ENCODE data around the gene MGAT4A. TPM values are rescaled to one million over a fixed set of nuclear protein-coding genes. Genes with fewer than 3 reads are reported as not detected.

The MGAT4A gene
- total and polyA plus RNA-seq, 2 of the 13 experiments (the other 11 are each of a cell fraction or from before 2014, with no cell fraction given): 47.2 to 90.9 TPM

DNA sequence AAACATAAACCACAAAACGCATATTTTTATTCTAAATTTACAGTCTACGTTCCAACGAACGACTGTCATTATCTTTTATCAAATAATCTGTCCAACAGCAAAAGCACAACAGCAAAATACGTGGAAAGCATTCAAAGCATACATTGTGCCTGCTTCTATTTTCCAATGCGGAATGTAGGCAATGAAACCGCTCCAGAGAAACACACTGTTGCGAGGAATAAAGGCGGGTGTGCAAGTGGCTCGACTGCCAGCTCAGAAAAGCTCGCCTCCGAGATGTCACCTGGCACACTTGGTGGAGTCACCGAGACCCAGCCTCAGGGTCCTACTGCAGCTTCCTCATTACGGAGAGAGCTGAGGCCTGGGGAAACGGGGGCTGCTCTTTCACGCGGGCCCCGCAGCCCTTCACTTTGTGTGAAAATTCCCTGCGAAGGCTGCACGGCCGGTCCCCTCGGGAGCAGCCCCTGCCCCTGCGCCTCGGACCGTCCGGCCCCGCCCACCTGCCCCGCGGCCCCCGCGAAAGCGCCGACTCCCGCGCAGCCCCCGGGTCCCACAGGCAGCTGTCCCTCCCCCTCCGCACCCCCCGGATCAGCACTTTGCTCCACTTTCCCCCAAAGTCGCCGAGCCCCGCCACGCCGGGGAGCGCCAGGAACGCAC is 752 bp downstream of the MGAT4A start (continued):
- TF ChIP-seq HDAC1 (CRISPR knock-in tag; IDR thresholded peaks at IDR 0.05) (peak; percentile 50), ZNF33B (CRISPR knock-in tag; IDR thresholded peaks at IDR 0.05) (0 out of 2 replicates have a peak, but pooled peaks have one; percentile 26), ZNF160 (CRISPR knock-in tag; IDR thresholded peaks at IDR 0.05) (no peak; the same call in 1 of the 2 replicates)

DNA sequence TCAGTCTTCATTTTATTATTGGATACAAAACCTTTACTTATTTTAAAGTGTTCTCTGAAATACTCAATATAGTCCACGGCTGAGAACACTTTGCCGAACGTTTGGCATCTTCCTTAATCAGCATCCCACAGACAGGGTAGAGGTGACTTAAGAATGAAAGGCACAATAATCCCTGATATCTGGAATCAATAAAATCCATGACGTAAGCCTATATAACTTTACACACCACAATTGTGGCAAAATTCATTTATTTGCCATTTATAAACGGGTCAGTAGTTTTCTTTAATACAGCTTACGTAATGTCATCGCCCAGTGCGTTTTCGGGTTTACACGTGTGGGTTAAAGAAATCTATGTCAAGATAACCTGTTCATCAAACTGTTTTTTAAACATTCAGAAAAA is 1.3 kb downstream of the MGAT4A start:
- BruUV-seq (replicated peaks): TSS peak; percentile 50
- in situ Hi-C loops (cut with HindIII; ENCODE audit: extremely low pct_ligation_motif_present, low pct_unique_long_range_greater_than_20kb) (loop anchor here (5.0 kb wide), 1 partner anchor 108 kb away; no protein-coding TSS in a partner anchor), intact Hi-C loops (cut with micrococcal nuclease; ENCODE audit: unreplicated experiment) (loop anchor here (1.0 to 5.0 kb wide), 5 partner anchors 27 to 107 kb away; no protein-coding TSS in a partner anchor)
- H2AFZ ChIP-seq (ENCODE audit: low read length): no peak overlapping the region
- ChIA-PET POLR2A (interaction anchor here (1.0 to 4.2 kb wide), 12 partner anchors 9 to 607 kb away, joined by 3 to 84 read pairs (median 12); partner anchors contain the start of genes C2orf15, EIF5B and TXNDC9), CTCF (ENCODE audit: low intra/inter-chr PET ratio, low total read pairs) (interaction anchor here (1.9 kb wide), 1 partner anchor 108 kb away, joined by 5 read pairs; no protein-coding TSS in a partner anchor)
- H3K9ac ChIP-seq (ENCODE audit: insufficient read depth, low read depth, low read length): peak overlapping the region; percentile 84
- H3K36me3 ChIP-seq (replicated peaks in 1 of 2; ENCODE audit: control insufficient read depth in 1 of 2, insufficient read depth in 2 of 2, low read length in 2 of 2): peaks cover 0 to 15% of the 10 kb centered on the region in 2 experiments; a peak in 4 of 5 replicates
- no peak for DNase-seq (ENCODE audit: low spot score)
- H3K27ac ChIP-seq (ENCODE audit: extremely low read length, insufficient read depth, low read length): peak overlapping the region; percentile 79
- FAIRE-seq: no peak
- H3K4me2 ChIP-seq (ENCODE audit: low read depth, low read length): peak overlapping the region; percentile 82
- 3% methylated on average over 10 of the region's 10 CpGs for WGBS (ENCODE audit: low lambda C conversion rate)
- H3K27me3 ChIP-seq (ENCODE audit: control insufficient read depth in 1 of 2, insufficient read depth in 2 of 2, low read length in 2 of 2): no peaks in the 10 kb centered on the region; a peak in 1 of 5 replicates
- no peak for ATAC-seq
- H4K20me1 ChIP-seq (ENCODE audit: insufficient read depth, low read length): no peaks in the 10 kb centered on the region
- peaks cover 77% of the 10 kb centered on the region for H3K4me1 ChIP-seq (ENCODE audit: insufficient read depth, low read length)
- peaks cover 75% of the 10 kb centered on the region for H3K79me2 ChIP-seq (ENCODE audit: insufficient read depth, low read length)
- H3K9me3 ChIP-seq (ENCODE audit: low read length): no peaks in the 10 kb centered on the region
- peak overlapping the region; percentile 55 to 97 (median 79) for H3K4me3 ChIP-seq (replicated peaks in 1 of 3; ENCODE audit: insufficient read depth in 1 of 3, low read depth in 2 of 3, low read length in 3 of 3)
- TF ChIP-seq, protein P1, sequence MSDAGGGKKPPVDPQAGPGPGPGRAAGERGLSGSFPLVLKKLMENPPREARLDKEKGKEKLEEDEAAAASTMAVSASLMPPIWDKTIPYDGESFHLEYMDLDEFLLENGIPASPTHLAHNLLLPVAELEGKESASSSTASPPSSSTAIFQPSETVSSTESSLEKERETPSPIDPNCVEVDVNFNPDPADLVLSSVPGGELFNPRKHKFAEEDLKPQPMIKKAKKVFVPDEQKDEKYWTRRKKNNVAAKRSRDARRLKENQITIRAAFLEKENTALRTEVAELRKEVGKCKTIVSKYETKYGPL (CRISPR knock-in tag; IDR thresholded peaks at IDR 0.05): peak; percentile 48
- TF ChIP-seq ATF7 (IDR thresholded peaks at IDR 0.05) (peak; percentile 70; the same call in 1 of the 2 replicates), ATF7 (CRISPR knock-in tag; IDR thresholded peaks at IDR 0.05) (no peak), HNRNPH1 (optimal IDR thresholded peaks at IDR 0.05; ENCODE audit: low read depth, low read length) (no peak), XRCC5 (optimal IDR thresholded peaks at IDR 0.05; ENCODE audit: low read length) (no peak), KLF13 (CRISPR knock-in tag; IDR thresholded peaks at IDR 0.05) (no peak), CREB1 (IDR thresholded peaks at IDR 0.05) (peak; percentile 76), CREB1 (CRISPR knock-in tag; IDR thresholded peaks at IDR 0.05) (no peak), HMGA1 (CRISPR knock-in tag; conservative IDR thresholded peaks at IDR 0.05) (no peak), HOXA3 (CRISPR knock-in tag; IDR thresholded peaks at IDR 0.05) (no peak), ZNF264 (CRISPR knock-in tag; IDR thresholded peaks at IDR 0.05) (0 out of 2 replicates have a peak, but pooled peaks have one; percentile 14), MBD4 (IDR thresholded peaks at IDR 0.05; ENCODE audit: borderline replicate concordance, low read length) (0 out of 2 replicates have a peak, but pooled peaks have one; percentile 56)
- TF ChIP-seq, protein P2, sequence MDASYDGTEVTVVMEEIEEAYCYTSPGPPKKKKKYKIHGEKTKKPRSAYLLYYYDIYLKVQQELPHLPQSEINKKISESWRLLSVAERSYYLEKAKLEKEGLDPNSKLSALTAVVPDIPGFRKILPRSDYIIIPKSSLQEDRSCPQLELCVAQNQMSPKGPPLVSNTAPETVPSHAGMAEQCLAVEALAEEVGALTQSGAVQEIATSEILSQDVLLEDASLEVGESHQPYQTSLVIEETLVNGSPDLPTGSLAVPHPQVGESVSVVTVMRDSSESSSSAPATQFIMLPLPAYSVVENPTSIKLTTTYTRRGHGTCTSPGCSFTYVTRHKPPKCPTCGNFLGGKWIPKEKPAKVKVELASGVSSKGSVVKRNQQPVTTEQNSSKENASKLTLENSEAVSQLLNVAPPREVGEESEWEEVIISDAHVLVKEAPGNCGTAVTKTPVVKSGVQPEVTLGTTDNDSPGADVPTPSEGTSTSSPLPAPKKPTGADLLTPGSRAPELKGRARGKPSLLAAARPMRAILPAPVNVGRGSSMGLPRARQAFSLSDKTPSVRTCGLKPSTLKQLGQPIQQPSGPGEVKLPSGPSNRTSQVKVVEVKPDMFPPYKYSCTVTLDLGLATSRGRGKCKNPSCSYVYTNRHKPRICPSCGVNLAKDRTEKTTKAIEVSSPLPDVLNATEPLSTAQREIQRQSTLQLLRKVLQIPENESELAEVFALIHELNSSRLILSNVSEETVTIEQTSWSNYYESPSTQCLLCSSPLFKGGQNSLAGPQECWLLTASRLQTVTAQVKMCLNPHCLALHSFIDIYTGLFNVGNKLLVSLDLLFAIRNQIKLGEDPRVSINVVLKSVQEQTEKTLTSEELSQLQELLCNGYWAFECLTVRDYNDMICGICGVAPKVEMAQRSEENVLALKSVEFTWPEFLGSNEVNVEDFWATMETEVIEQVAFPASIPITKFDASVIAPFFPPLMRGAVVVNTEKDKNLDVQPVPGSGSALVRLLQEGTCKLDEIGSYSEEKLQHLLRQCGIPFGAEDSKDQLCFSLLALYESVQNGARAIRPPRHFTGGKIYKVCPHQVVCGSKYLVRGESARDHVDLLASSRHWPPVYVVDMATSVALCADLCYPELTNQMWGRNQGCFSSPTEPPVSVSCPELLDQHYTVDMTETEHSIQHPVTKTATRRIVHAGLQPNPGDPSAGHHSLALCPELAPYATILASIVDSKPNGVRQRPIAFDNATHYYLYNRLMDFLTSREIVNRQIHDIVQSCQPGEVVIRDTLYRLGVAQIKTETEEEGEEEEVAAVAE (CRISPR knock-in tag; IDR thresholded peaks at IDR 0.05; ENCODE audit: borderline replicate concordance): 0 out of 2 replicates have a peak, but pooled peaks have one; percentile 6
- TF ChIP-seq, protein P3, sequence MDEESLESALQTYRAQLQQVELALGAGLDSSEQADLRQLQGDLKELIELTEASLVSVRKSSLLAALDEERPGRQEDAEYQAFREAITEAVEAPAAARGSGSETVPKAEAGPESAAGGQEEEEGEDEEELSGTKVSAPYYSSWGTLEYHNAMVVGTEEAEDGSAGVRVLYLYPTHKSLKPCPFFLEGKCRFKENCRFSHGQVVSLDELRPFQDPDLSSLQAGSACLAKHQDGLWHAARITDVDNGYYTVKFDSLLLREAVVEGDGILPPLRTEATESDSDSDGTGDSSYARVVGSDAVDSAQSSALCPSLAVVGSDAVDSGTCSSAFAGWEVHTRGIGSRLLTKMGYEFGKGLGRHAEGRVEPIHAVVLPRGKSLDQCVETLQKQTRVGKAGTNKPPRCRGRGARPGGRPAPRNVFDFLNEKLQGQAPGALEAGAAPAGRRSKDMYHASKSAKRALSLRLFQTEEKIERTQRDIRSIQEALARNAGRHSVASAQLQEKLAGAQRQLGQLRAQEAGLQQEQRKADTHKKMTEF (CRISPR knock-in tag; IDR thresholded peaks at IDR 0.05): 0 out of 2 replicates have a peak, but pooled peaks have one; percentile 4
